ENCODE data around the gene APOBEC4. TPM values are rescaled to one million over a fixed set of nuclear protein-coding genes. Genes with fewer than 3 reads are reported as not detected.

Gene APOBEC4
- total RNA-seq, 1 experiment from 2014 or later, result not detected

- H3K79me2 ChIP-seq (ENCODE audit: insufficient read depth, low read length), result peaks cover 36% of the 10 kb centered on the region
- peak overlapping the region; percentile 88 for H2AFZ ChIP-seq (ENCODE audit: low read depth, low read length, poor library complexity, severe bottlenecking)
- H3K9ac ChIP-seq (ENCODE audit: low read length), result peak overlapping the region; percentile 71; the same call in 1 of the 2 replicates
- peaks cover 6% of the 10 kb centered on the region; the same call in 1 of the 2 replicates for H4K20me1 ChIP-seq (ENCODE audit: insufficient read depth)
- peaks cover 6 to 22% of the 10 kb centered on the region in 2 experiments; a peak in 3 of 4 replicates for H3K4me1 ChIP-seq (ENCODE audit: control insufficient read depth in 1 of 2, insufficient read depth in 2 of 2, low read length in 2 of 2)
- peak overlapping the region; percentile 79 to 81 for H3K4me3 ChIP-seq (replicated peaks in 1 of 2; ENCODE audit: low read depth in 1 of 2, low read length in 2 of 2)
- TF ChIP-seq TCF7L2 (IDR thresholded peaks at IDR 0.05; ENCODE audit: borderline replicate concordance, extremely low read depth, insufficient read depth, insufficient read length) (no peak), SP1 (IDR thresholded peaks at IDR 0.05; ENCODE audit: low read depth) (no peak), EZH2 (IDR thresholded peaks at IDR 0.05) (no peak), MAX (IDR thresholded peaks at IDR 0.05) (no peak), CTCF (IDR thresholded peaks at IDR 0.05 in 2 of 3, conservative IDR thresholded peaks at IDR 0.05 in 1 of 3; ENCODE audit: borderline replicate concordance in 1 of 3, insufficient read depth in 1 of 3, low read depth in 2 of 3, low read length in 2 of 3) (no peak), ZBTB33 (IDR thresholded peaks at IDR 0.05; ENCODE audit: extremely low read depth, insufficient replicate concordance, low read length) (no peak), EZH2phosphoT487 (IDR thresholded peaks at IDR 0.05; ENCODE audit: borderline replicate concordance) (no peak), SIN3A (IDR thresholded peaks at IDR 0.05; ENCODE audit: low read depth) (no peak), SRF (IDR thresholded peaks at IDR 0.05; ENCODE audit: low read depth) (no peak), RAD21 (IDR thresholded peaks at IDR 0.05; ENCODE audit: low read depth) (no peak), YY1 (IDR thresholded peaks at IDR 0.05; ENCODE audit: extremely low read depth, insufficient replicate concordance, low read depth, low read length) (no peak), ZNF274 (IDR thresholded peaks at IDR 0.05; ENCODE audit: low read depth, low read length) (no peak), ELF1 (IDR thresholded peaks at IDR 0.05; ENCODE audit: borderline replicate concordance, low read depth) (no peak), CBX3 (IDR thresholded peaks at IDR 0.05; ENCODE audit: low read depth) (no peak)
- DNase-seq (ENCODE audit: low read depth, low spot score), result no peak
- no TSS peak for BruUV-seq (replicated peaks)
- ChIA-PET POLR2A (no interaction called here), CTCF (interaction anchor here (0.6 to 0.9 kb wide), 2 partner anchors 20 to 49 kb away, joined by 3 to 4 read pairs; no protein-coding TSS in a partner anchor), RAD21 (ENCODE audit: low non-redundant PET in 1 of 2, low total read pairs in 2 of 2, uncharacterized antibody in 2 of 2, unreplicated experiment in 2 of 2) (no interaction called here)
- intact Hi-C loops (cut with micrococcal nuclease), result loop anchor here (2.0 to 5.0 kb wide), 3 partner anchors 164 to 414 kb away; partner anchors contain the start of genes SMG7 and TSEN15
- H3K4me2 ChIP-seq (ENCODE audit: low read length), result peak overlapping the region; percentile 91
- no peak for ATAC-seq
- no peaks in the 10 kb centered on the region for H3K27me3 ChIP-seq (ENCODE audit: insufficient read depth, low read length)
- no peaks in the 10 kb centered on the region for H3K9me3 ChIP-seq (ENCODE audit: control insufficient read depth in 1 of 2, insufficient read depth in 1 of 2, low read depth in 1 of 2, low read length in 2 of 2)
- no peak overlapping the region for H3K27ac ChIP-seq (ENCODE audit: low read depth, low read length)
- H3K9me2 ChIP-seq (ENCODE audit: insufficient read depth), result no peaks in the 10 kb centered on the region
- peaks cover 4 to 6% of the 10 kb centered on the region in 2 experiments; a peak in 2 of 4 replicates for H3K36me3 ChIP-seq (ENCODE audit: control insufficient read depth in 1 of 2, insufficient read depth in 2 of 2, low read length in 2 of 2)
These were observed 16.8 kb downstream of the APOBEC4 start for GRCh38 chr1:183636334-183636682.
